Suprapubic skin (tissue), 4 donors: Measurements from ENCODE around the gene REXO1. TPM values are rescaled to one million over a fixed set of nuclear protein-coding genes. Genes with fewer than 3 reads are reported as not detected.

ENCODE experiments used
- DNase-seq, 2 donors: peaks; one replicate each; pipeline ENCODE4 v3.0.0-alpha.2; 2019; ENCODE audit warnings: low spot score in 2 of 2
- H3K27ac ChIP-seq: fragments of 200-600 bp; sonication (generic); one replicate; pipeline ENCODE4 v1.5.1; 2019
- H3K27me3 ChIP-seq: fragments of 200-600 bp; sonication (generic); one replicate; pipeline ENCODE4 v1.5.1; 2019
- H3K36me3 ChIP-seq: fragments of 200-600 bp; sonication (generic); one replicate; pipeline ENCODE4 v1.5.1; 2019
- H3K4me1 ChIP-seq: fragments of 200-600 bp; sonication (generic); one replicate; pipeline ENCODE4 v1.5.1; 2019
- H3K4me3 ChIP-seq: fragments of 200-600 bp; sonication (generic); one replicate; pipeline ENCODE4 v1.5.1; 2019; ENCODE audit warnings: mild to moderate bottlenecking
- H3K9me3 ChIP-seq: fragments of 200-600 bp; sonication (generic); one replicate; pipeline ENCODE4 v1.5.1; 2019
- EP300 ChIP-seq: sonication (generic); formaldehyde crosslinking; IDR thresholded peaks from one replicate; pipeline ENCODE4 v1.6.1; 2017; ENCODE audit warnings: antibody characterized with exemption
- POLR2A ChIP-seq, 2 donors: fragments of 450-650 bp; IDR thresholded peaks; one replicate each; pipeline ENCODE4 v1.6.1; 2017; ENCODE audit warnings: antibody characterized with exemption in 2 of 2, mild to moderate bottlenecking in 2 of 2, moderate library complexity in 2 of 2
- POLR2AphosphoS5 ChIP-seq, 3 donors: sonication (generic); formaldehyde crosslinking; IDR thresholded peaks; one replicate each; pipeline ENCODE4 v1.6.1; 2017; ENCODE audit warnings: antibody characterized with exemption in 3 of 3
- WGBS: methylation state at CpG from one replicate; pipeline ENCODE4 v1.1.5; 2018; 5-methylcytosine and 5-hydroxymethylcytosine counted together
- total RNA-seq, 4 donors: library from RNA; depleted of rRNA; stranded (reverse); fragments of >200 nt; gene quantifications; one replicate each; pipeline ENCODE4 v1.1.0, GENCODE V29; 2016
- TF ChIP-seq, protein P1 (sequence below), 2 donors: fragments of 200-600 bp in 1 of 2; fragments of 450-650 bp in 1 of 2; sonication (generic) in 1 of 2; IDR thresholded peaks; one replicate each; pipeline ENCODE4 v1.5.1; 2016 to 2019; ENCODE audit warnings: antibody characterized with exemption in 2 of 2, mild to moderate bottlenecking in 1 of 2, moderate library complexity in 1 of 2

REXO1 gene
- total RNA-seq, 4 donors from 2014 or later, result 31.8 to 63.1 (median 38.3) TPM

DNA sequence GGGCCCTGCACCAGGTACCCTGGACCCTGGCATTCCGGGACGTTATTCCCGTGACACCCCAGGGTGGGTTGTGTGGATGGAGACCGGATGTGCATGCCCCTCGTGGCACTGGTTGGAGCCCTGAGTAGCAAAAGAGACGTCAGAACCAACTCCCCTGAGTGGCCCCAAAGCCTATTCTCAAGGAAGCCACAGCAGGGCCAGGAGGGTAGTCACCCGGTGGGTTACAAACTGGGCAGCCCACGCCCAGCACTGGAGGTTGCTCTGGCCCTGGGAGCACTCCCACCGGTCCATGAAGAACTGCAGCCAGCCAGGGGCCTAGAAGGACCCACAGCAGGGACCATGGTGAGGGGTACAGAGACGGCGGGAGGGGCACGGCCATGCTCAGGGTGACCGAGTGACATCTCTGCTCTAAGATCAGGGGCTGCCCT lies 7.6 kb upstream of the REXO1 start:
- 10% methylated on average over 13 of the region's 13 CpGs for WGBS
- DNase-seq, result no peak
- no peaks in the 10 kb centered on the region for H3K36me3 ChIP-seq
- peak overlapping the region; percentile 56 for H3K4me3 ChIP-seq
- H3K4me1 ChIP-seq, result peaks cover 95% of the 10 kb centered on the region
- no peak for TF ChIP-seq POLR2AphosphoS5 (IDR thresholded peaks at IDR 0.05)
- TF ChIP-seq POLR2A (IDR thresholded peaks at IDR 0.05), result peak in 1 of 2 donors; percentile 1
- no peaks in the 10 kb centered on the region for H3K27me3 ChIP-seq
- no peaks in the 10 kb centered on the region for H3K9me3 ChIP-seq
- H3K27ac ChIP-seq, result peak overlapping the region; percentile 88

DNA sequence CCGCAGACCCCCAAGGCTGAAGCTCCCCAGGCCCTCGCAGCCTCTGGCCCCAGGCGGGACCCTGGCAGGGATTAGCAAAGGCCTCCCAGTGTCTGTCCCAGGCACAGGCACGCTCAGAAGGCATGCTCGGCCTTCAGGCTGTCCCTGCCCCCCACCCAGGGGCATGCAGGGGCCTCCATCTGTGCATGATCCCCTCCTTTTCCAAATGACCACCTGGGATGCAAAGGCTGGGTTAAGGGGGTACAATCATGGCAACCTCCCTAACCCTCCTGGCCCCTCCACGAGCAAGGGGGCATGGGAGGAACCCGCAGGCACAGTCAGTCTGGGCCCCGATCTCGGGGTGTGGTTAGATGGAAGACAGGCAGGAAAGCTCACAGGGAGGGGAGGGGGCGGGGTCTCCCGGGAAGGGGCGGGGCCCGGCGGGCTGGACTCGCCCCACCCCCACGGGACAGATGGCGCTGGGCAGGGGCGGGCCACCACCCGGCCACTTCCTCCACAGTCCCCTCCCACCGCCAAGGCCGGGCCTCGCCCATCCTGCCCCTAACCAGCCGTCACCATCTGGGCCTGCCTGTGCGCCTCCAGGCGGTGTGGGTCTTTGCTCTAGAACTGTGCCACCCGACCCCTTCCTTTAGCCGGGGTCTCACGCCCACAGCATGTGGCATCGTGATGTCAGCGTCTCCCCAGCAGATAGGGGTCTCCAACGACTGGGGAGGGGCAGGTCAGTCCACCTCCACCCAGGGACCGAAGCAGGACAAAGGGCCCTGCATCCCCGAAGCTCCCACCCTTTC lies 7.0 kb upstream of the REXO1 start:
- peak; percentile 96 to 97 for DNase-seq
- Histone ChIP-seq H3K4me3 (peak overlapping the region; percentile 56), H3K36me3 (no peaks in the 10 kb centered on the region), H3K9me3 (no peaks in the 10 kb centered on the region), H3K27me3 (no peaks in the 10 kb centered on the region), H3K27ac (peak overlapping the region; percentile 88), H3K4me1 (peaks cover 89% of the 10 kb centered on the region)
- WGBS, result 50% methylated on average over 1 of the region's 33 CpGs
- TF ChIP-seq EP300 (no peak), POLR2A (IDR thresholded peaks at IDR 0.05) (peak in 1 of 2 donors; percentile 35)

DNA sequence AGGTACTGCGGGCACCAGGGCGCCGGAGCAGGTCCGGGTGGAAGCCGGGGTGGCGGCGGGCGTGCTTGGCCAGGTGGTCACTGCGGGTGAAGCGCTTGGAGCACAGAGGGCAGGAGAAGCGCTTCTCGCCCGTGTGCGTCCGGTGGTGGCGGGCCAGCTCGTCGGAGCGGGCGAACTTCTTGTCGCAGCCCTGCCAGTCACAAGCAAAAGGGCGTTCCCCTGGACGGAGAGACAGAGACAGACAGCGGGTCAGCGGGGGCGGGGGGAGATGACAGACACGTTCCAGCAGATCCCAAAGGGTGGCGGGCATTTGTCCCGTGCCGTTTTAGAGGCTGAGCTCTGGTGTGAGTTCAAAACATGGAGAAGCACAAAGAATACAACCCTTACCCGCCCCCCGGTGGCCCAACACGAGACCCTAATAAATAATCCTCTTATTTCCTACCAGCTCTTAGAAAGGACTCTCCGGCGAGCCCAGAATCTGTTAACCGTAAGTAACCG lies 6.3 kb upstream of the REXO1 start:
- Histone ChIP-seq H3K9me3 (no peaks in the 10 kb centered on the region), H3K27ac (peak overlapping the region; percentile 88), H3K4me3 (peak overlapping the region; percentile 56), H3K27me3 (no peaks in the 10 kb centered on the region), H3K4me1 (peaks cover 82% of the 10 kb centered on the region), H3K36me3 (no peaks in the 10 kb centered on the region)
- TF ChIP-seq, protein P1, sequence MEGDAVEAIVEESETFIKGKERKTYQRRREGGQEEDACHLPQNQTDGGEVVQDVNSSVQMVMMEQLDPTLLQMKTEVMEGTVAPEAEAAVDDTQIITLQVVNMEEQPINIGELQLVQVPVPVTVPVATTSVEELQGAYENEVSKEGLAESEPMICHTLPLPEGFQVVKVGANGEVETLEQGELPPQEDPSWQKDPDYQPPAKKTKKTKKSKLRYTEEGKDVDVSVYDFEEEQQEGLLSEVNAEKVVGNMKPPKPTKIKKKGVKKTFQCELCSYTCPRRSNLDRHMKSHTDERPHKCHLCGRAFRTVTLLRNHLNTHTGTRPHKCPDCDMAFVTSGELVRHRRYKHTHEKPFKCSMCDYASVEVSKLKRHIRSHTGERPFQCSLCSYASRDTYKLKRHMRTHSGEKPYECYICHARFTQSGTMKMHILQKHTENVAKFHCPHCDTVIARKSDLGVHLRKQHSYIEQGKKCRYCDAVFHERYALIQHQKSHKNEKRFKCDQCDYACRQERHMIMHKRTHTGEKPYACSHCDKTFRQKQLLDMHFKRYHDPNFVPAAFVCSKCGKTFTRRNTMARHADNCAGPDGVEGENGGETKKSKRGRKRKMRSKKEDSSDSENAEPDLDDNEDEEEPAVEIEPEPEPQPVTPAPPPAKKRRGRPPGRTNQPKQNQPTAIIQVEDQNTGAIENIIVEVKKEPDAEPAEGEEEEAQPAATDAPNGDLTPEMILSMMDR (IDR thresholded peaks at IDR 0.05), result no peak
- no peak for TF ChIP-seq POLR2AphosphoS5 (IDR thresholded peaks at IDR 0.05)
- no peak for TF ChIP-seq POLR2A (IDR thresholded peaks at IDR 0.05)
- TF ChIP-seq EP300, result no peak
- 52% methylated on average over 8 of the region's 37 CpGs for WGBS
- DNase-seq, result no peak

DNA sequence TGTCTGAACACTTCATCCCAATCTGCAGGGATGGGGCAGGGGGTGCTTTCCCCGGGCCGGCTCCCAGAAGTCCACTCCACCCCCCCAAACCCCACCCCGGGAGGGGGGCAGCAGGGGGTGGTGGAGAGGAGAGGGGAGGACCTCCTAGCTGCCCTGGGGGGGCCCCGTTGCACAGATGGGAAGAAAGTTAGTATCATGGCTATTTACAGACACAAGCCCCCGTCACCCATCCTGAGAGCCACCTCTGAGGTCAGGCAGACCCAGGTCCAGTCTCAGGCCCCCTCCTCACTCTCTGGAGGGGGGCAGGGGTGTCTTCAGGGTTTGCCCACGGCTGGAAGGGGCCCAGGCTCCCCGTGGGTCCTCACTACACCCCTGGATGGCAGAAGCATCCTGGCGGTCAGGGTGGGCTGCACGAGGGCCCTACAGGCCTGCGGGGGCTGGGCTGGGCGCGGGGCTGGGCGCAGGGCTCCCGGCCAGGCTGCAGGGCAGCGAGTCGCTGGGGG lies 5.8 kb upstream of the REXO1 start:
- Histone ChIP-seq H3K4me1 (peaks cover 77% of the 10 kb centered on the region), H3K9me3 (no peaks in the 10 kb centered on the region), H3K27me3 (no peaks in the 10 kb centered on the region), H3K36me3 (no peaks in the 10 kb centered on the region), H3K4me3 (peak overlapping the region; percentile 56), H3K27ac (peak overlapping the region; percentile 88)
- WGBS, result no CpG with 5 or more reads among the region's 16 CpGs
- TF ChIP-seq, protein P1 (IDR thresholded peaks at IDR 0.05), result no peak
- TF ChIP-seq EP300 (no peak), POLR2AphosphoS5 (IDR thresholded peaks at IDR 0.05) (no peak), POLR2A (IDR thresholded peaks at IDR 0.05) (no peak)
- DNase-seq, result no peak

DNA sequence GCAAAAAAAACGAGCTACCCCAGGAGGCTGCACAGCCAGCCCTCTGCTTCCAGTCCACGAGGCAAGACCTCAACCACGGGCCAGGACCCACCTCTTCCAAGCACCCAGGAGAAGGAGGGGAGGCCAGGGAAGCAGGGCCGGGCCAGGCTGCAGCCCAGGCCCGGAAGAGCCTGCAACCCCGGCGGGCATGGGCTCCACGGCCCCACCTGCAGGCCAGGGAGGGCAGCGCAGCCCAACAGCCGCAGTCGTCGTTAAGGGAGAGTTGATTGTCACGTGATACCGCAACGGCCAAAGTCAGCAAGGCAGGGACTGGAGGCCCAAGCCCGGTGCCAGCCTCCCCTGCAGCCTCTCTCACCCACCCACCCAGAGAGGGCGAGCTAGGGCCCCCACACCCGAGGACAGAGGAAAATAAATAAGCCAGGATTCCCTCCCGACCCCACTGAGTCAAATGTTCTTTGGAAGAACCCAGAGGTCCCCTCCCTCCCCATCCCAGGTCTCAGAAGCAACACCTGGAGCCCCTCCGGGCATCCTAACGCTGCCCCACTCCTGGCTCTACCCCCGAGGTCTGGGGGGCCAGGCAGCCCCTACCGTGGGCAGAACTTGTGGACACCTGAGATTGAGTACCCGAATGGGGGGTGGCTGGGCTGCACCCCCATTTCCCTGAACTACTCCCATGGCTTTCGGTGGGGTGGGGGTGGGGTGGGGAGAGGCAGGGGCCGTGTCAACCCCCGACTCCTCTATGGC lies 5.2 kb upstream of the REXO1 start:
- H3K27me3 ChIP-seq, result no peaks in the 10 kb centered on the region
- no peaks in the 10 kb centered on the region for H3K9me3 ChIP-seq
- peak overlapping the region; percentile 56 for H3K4me3 ChIP-seq
- DNase-seq, result peak in 1 of 2 donors; percentile 92
- peaks cover 74% of the 10 kb centered on the region for H3K4me1 ChIP-seq
- H3K36me3 ChIP-seq, result no peaks in the 10 kb centered on the region
- TF ChIP-seq EP300 (no peak), POLR2A (IDR thresholded peaks at IDR 0.05) (no peak), POLR2AphosphoS5 (IDR thresholded peaks at IDR 0.05) (peak in 1 of 3 donors; percentile 61)
- TF ChIP-seq, protein P1 (IDR thresholded peaks at IDR 0.05), result peak; percentile 92 to 99
- WGBS, result 25% methylated on average over 13 of the region's 27 CpGs
- H3K27ac ChIP-seq, result peak overlapping the region; percentile 88
